HG03060 (cell line): Measurements from ENCODE around the gene LYPD8.

ENCODE experiments used
- ATAC-seq: cut with Tn5 transposase; IDR thresholded peaks from one replicate; pipeline ENCODE4 v1.9.1; 2021; ENCODE audit warnings: low read depth, moderate number of reproducible peaks; ENCODE audit not compliant: unreplicated experiment

Gene LYPD8

DNA sequence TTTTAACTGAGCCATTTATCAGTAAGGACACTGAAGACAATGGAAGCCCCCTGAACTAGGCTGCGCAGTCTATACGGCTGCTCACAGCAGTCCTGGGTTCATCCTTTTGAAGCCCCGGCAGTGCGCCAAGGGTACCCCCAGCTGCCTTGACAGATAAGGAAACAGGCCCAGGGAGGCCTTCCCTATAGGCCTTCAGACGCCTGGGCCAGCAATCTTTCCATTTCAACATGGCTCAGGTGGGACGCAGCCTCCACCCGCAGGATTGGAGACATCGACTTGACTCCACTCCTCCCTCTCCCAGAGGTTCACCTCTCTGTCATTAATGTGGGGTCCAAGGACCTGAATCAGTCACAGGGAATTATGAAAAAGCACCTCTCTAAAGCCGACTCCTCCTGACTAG lies 2.8 kb upstream of the LYPD8 start:
- ATAC-seq = no peak

GRCh38 chr1:248757784-248758195 lies 2.2 kb upstream of the LYPD8 start:
- no peak for ATAC-seq

DNA sequence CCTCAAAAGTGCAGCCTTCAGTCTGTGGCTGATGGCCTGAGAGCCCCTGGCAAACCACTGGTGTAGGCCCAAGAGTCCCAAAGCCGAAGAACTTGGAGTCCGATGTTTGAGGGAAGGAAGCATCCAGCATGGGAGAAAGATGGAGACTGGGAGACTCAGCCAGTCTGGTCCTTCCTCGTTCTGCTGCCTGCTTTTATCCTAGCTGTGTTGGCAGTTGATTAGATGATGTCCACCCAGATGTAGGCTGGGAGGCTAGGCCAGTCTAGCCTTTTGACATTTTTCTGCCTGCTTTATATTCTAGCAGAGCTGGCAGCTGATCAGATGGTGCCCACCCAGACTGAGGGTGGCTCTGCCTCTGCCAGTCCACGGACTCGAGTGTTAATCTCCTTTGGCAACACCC lies 1.1 kb upstream of the LYPD8 start:
- ATAC-seq = no peak

GRCh38 chr1:248756151-248756550 lies 592 bp upstream of the LYPD8 start:
- no peak for ATAC-seq

DNA sequence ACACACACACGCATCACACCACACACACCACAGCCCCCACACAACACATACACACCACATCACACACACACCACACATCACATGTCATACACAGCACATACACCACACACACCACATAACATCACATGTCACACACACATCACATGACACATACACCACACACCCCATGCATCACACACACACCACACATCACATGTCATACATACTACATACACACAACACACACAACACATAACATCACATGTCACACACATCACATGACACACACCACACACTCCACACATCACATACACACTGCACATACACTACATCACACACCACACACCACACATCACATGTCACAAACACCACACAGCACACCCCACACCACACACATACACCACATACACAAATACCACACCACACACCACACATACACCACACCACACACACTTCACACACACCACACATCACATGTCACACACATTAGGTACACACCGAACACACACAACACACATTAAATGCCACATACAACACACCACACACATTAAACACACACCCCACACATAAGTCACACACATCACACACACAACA lies 1.8 kb downstream of the LYPD8 start:
- no peak for ATAC-seq

- ATAC-seq = no peak
Measured at GRCh38 chr1:248753029-248753594, 2.4 kb downstream of the LYPD8 start.

- no peak for ATAC-seq
Measured at GRCh38 chr1:248752161-248753028, 3.2 kb downstream of the LYPD8 start.

DNA sequence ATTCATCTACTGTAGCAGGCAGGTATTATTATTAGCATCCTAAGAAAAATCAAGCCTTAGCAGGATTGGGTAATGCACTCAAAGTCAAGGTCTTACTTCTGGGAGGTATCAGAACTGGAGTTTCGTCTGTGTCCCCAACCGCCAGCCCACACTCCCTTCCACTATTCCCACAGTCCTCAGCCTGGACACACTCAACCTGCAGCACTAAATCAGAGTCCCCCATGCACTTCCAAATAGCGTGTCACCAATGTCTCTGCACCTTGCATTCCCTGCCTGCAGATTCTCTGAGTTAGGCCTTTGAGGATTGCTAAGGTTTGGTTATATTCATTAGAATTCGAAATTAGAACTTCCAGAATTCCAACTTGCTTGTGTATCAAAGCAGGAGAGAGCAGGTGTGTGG lies 3.9 kb downstream of the LYPD8 start:
- no peak for ATAC-seq

DNA sequence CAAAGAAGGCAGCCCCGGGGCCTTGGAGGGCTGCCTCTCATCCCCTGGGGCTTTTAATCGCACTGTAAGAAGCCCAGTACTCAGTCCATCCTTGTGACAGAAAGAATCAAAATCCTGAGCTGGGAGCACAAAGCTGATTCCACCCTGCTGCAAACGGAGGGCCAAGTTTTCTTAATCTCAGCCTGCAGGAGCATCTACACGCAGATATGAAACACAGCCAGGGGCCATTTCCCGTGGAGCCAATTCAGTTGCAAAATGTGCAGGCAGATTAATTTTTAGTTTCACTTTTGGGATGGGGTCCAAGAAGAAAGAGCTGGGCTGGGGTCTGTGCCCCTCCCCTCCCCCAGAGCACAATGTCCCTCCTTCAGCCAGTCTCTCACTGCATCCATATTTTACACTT lies 4.4 kb downstream of the LYPD8 start:
- ATAC-seq = no peak

DNA sequence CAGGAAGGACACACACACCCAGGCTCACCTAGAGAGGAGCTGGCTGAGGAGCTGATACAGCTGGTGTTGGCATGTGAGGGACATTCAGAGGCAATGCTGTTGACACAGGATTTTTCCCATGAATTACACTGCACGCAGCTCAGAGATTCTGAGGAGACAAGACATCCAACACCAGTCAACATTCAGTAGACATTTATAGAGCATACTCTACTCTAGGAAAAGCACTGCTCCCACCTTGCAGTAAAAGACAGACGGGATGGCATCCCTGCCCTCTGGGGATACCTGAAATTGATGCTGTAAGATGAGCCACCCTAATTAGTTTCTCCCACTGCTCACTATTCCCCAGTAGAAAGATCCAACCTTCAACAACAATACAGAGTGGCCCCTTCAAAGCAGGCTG lies 5.1 kb downstream of the LYPD8 start:
- ATAC-seq = no peak

DNA sequence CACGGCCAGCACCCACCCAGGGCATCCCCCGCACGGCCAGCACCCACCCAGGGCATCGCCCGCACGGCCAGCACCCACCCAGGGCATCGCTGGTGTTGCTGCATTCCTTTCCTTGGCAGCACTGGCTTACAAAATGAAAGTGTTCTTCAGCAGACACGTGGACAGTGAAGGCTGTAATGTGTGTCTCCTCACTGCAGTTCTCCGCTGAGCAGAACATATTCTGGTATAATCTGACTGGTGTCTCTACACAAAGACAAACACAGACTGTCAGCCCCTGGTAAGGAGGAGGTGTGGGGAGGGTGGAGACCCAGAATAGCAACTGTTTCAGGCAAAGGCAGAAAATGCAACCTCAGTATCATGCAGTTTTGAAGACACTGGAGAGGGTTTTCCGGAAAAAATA lies 7.3 kb downstream of the LYPD8 start:
- no peak for ATAC-seq

GRCh38 chr1:248740876-248741275 lies 14.7 kb downstream of the LYPD8 start:
- ATAC-seq = no peak

DNA sequence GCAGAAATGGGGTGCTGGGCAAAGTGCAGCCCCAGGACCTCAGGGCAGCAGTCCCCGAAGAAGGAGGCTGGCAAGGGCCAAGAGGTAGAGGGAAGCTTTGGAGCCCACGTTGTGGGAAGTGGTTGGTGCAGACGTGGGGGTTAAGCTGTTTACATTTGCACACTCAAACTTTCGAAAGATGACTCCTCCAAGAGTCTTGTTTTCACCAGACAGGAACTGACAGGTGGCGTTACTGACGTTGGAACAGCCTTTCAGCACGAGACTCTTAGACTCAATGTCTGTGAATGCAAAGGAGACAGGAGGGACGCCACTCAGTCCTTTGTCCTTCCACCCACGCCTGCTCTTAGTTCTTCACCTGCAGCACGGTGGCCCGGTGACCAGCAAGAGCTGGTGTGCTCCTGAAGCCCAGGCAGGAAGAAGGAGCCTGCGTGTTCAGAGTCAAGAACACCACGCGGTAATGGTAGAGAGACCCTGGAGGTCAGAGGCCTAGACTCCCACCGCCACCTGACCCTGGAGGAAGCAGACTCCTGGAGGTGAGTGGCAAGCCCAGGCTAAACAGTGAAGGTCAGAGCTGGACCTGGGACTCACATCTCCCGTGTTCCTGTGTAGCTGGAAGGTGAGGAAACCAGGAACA lies 15.9 kb downstream of the LYPD8 start:
- no peak for ATAC-seq

GRCh38 chr1:248737457-248737856 lies 18.1 kb downstream of the LYPD8 start:
- no peak for ATAC-seq

DNA sequence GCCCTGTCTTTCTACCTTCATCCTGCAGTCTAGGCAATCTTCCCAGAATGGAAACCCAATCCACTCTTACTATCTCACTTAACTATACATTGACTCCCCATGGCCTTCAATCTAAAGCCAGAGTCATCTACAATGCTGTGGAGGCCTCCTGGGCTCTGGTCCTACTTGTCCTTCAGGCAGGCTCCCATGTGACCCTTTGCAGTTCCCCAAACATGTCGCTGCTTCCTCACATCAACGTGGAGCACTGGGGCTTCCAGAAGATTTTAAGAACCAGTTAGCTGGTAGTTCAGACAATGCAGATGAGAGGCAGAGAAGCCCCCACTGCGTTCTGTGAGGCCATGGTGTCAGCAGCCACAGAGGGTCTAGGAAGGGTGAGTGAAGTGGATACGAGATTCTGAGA lies 18.6 kb downstream of the LYPD8 start:
- no peak for ATAC-seq

- no peak for ATAC-seq
Measured at GRCh38 chr1:248733566-248733965, 22.0 kb downstream of the LYPD8 start.

GRCh38 chr1:248730507-248731335 lies 24.8 kb downstream of the LYPD8 start:
- no peak for ATAC-seq

DNA sequence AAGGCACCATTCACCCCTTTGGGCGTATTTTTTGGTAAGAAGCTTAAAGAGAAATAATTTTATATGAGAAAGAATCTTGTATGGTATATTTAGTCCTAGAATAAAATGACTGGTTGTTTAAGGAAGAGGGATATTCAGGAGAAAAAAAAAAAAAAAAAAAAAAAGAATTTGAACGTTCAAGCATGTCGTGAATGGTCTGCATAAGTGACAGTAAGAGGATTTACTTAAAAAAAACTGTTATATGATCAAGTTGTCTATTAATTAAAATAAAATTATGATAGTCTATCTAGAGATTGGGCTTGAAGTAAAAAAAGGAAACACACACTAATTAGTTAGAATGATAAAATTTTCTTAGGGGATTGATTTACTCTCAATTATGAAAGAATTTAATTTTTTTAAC lies 41.3 kb downstream of the LYPD8 start:
- no peak for ATAC-seq

- no peak for ATAC-seq
Measured at GRCh38 chr1:248710305-248710900, 45.2 kb downstream of the LYPD8 start.

- ATAC-seq = no peak
Measured at GRCh38 chr1:248704606-248705005, 51.0 kb downstream of the LYPD8 start.
